ENCODE results near the gene FAM168B.

FAM168B gene

GRCh38 chr2:131112529-131112928 lies 19.3 kb upstream of the FAM168B start:
- no peak for TF ChIP-seq GATA2 (IDR thresholded peaks at IDR 0.05; ENCODE audit: low read depth, low read length)
- no peak for TF ChIP-seq GATA3 (IDR thresholded peaks at IDR 0.05; ENCODE audit: low read depth, low read length)

GRCh38 chr2:131105950-131106801 lies 12.9 kb upstream of the FAM168B start:
- TF ChIP-seq GATA2 (IDR thresholded peaks at IDR 0.05; ENCODE audit: low read depth, low read length): no peak; the same call in 1 of the 2 replicates
- TF ChIP-seq GATA3 (IDR thresholded peaks at IDR 0.05; ENCODE audit: low read depth, low read length): no peak

GRCh38 chr2:131105156-131105949 lies 12.1 kb upstream of the FAM168B start, which contains the start of gene PLEKHB2:
Gene PLEKHB2 (plus strand): TSS chr2:131105336. CDS start chr2:131120942, 15,606 bp downstream.
- TF ChIP-seq GATA3 (IDR thresholded peaks at IDR 0.05; ENCODE audit: low read depth, low read length): no peak
- no peak for TF ChIP-seq GATA2 (IDR thresholded peaks at IDR 0.05; ENCODE audit: low read depth, low read length)

GRCh38 chr2:131104487-131105155 lies 11.4 kb upstream of the FAM168B start:
- TF ChIP-seq GATA2 (IDR thresholded peaks at IDR 0.05; ENCODE audit: low read depth, low read length) (no peak), GATA3 (IDR thresholded peaks at IDR 0.05; ENCODE audit: low read depth, low read length) (no peak)

- TF ChIP-seq GATA2 (IDR thresholded peaks at IDR 0.05; ENCODE audit: low read depth, low read length) (no peak), GATA3 (IDR thresholded peaks at IDR 0.05; ENCODE audit: low read depth, low read length) (no peak)
These were observed 9.9 kb upstream of the FAM168B start for GRCh38 chr2:131103165-131103564.

GRCh38 chr2:131094463-131095281 lies 1.4 kb upstream of the FAM168B start:
- no peak for TF ChIP-seq GATA3 (IDR thresholded peaks at IDR 0.05; ENCODE audit: low read depth, low read length)
- no peak for TF ChIP-seq GATA2 (IDR thresholded peaks at IDR 0.05; ENCODE audit: low read depth, low read length)

- TF ChIP-seq GATA2 (IDR thresholded peaks at IDR 0.05; ENCODE audit: low read depth, low read length) (no peak), GATA3 (IDR thresholded peaks at IDR 0.05; ENCODE audit: low read depth, low read length) (no peak)
These were observed 619 bp upstream of the FAM168B start for GRCh38 chr2:131093696-131094462.

- TF ChIP-seq GATA2 (IDR thresholded peaks at IDR 0.05; ENCODE audit: low read depth, low read length) (no peak), GATA3 (IDR thresholded peaks at IDR 0.05; ENCODE audit: low read depth, low read length) (no peak)
These were observed 728 bp downstream of the FAM168B start for GRCh38 chr2:131092458-131093005.

GRCh38 chr2:131085646-131086045 lies 7.6 kb downstream of the FAM168B start:
- no peak for TF ChIP-seq GATA3 (IDR thresholded peaks at IDR 0.05; ENCODE audit: low read depth, low read length)

- TF ChIP-seq GATA2 (IDR thresholded peaks at IDR 0.05; ENCODE audit: low read depth, low read length): no peak
- no peak for TF ChIP-seq GATA3 (IDR thresholded peaks at IDR 0.05; ENCODE audit: low read depth, low read length)
These were observed 12.1 kb downstream of the FAM168B start for GRCh38 chr2:131081190-131081589.

GRCh38 chr2:131077966-131078365 lies 15.3 kb downstream of the FAM168B start:
- TF ChIP-seq GATA3 (IDR thresholded peaks at IDR 0.05; ENCODE audit: low read depth, low read length): no peak
- no peak for TF ChIP-seq GATA2 (IDR thresholded peaks at IDR 0.05; ENCODE audit: low read depth, low read length)

- no peak for TF ChIP-seq GATA2 (IDR thresholded peaks at IDR 0.05; ENCODE audit: low read depth, low read length)
- TF ChIP-seq GATA3 (IDR thresholded peaks at IDR 0.05; ENCODE audit: low read depth, low read length): no peak
These were observed 15.9 kb downstream of the FAM168B start for GRCh38 chr2:131077182-131077846.
